SU-DHL-6 (cell line): ENCODE results near the gene HMX2.

Experiments
- CTCF ChIP-seq: fragments of 200-600 bp; sonication (generic); IDR thresholded peaks from one replicate; pipeline ENCODE4 v1.5.1; 2017; ENCODE audit warnings: antibody characterized with exemption, mild to moderate bottlenecking, low read length, moderate library complexity; ENCODE audit not compliant: insufficient read depth, poor library complexity, severe bottlenecking
- EZH2phosphoT487 ChIP-seq: fragments of 200-600 bp; sonication (generic), shearing (Covaris generic); conservative IDR thresholded peaks from 2 replicates; pipeline ENCODE4 v1.6.1; 2018; ENCODE audit warnings: mild to moderate bottlenecking, antibody characterized with exemption, low read length, moderate library complexity, mixed read lengths

- TF ChIP-seq CTCF (no peak), EZH2phosphoT487 (no peak)
These were observed 1.2 kb downstream of the HMX2 start for GRCh38 chr10:123149162-123149567.
